HEK293 (cell line): ENCODE results near the gene ACADSB.
A peak's percentile ranks its signal among the peaks of the same experiment; 100 is the strongest.

ENCODE experiments used
- CTCF ChIA-PET: fragments of 350-600 bp; formaldehyde crosslinking; extraction: SDS; loops from one replicate; lab custom pipeline; 2021; ENCODE audit warnings: antibody characterized with exemption; lab: Yijun Ruan, JAX
- POLR2A ChIA-PET: fragments of 300-600 bp; formaldehyde crosslinking; extraction: SDS; loops from one replicate; lab custom pipeline; 2020; ENCODE audit warnings: antibody characterized with exemption, inconsistent platforms; lab: Yijun Ruan, JAX
- H3K27ac ChIP-seq: fragments of 200-500 bp; sonication (Bioruptor generic); 2 replicates; pipeline ENCODE4 v1.5.1; 2014; ENCODE audit warnings: low read depth, low read length, control low read depth, inconsistent platforms; ENCODE audit errors: extremely low read depth
- H3K36me3 ChIP-seq, 2 experiments: fragments of 200-500 bp in 1 of 2; sonication (Bioruptor generic) in 1 of 2; 1 replicate in 1 of 2; 2 replicates in 1 of 2; pipeline ENCODE4 v1.5.1; 2014 to 2017; ENCODE audit warnings: inconsistent platforms in 2 of 2, low read length in 2 of 2; ENCODE audit not compliant: control insufficient read depth in 2 of 2, insufficient read depth in 1 of 2
- H3K4me1 ChIP-seq: fragments of 200-500 bp; sonication (Bioruptor generic); 2 replicates; pipeline ENCODE4 v1.5.1; 2014; ENCODE audit warnings: mild to moderate bottlenecking, low read length, inconsistent platforms; ENCODE audit not compliant: control insufficient read depth, insufficient read depth
- H3K4me3 ChIP-seq: 2 replicates; pipeline ENCODE4 v1.5.1; 2011; ENCODE audit warnings: low read depth, mild to moderate bottlenecking, control low read depth, low read length, moderate library complexity
- H3K9me3 ChIP-seq: fragments of 200-500 bp; sonication (Bioruptor generic); 2 replicates; pipeline ENCODE4 v1.5.1; 2014; ENCODE audit warnings: low read depth, low read length, inconsistent platforms; ENCODE audit not compliant: control insufficient read depth, insufficient read depth
- YY2 ChIP-seq: fragments of 450-650 bp; formaldehyde crosslinking; IDR thresholded peaks from 2 replicates; pipeline ENCODE4 v1.5.1; 2016; ENCODE audit warnings: missing biosample characterization, missing genetic modification characterization
- ZIC2 ChIP-seq: fragments of 450-650 bp; formaldehyde crosslinking; IDR thresholded peaks from 2 replicates; pipeline ENCODE4 v1.5.1; 2016; ENCODE audit warnings: missing biosample characterization, missing genetic modification characterization
- ZNF335 ChIP-seq: fragments of 450-650 bp; formaldehyde crosslinking; conservative IDR thresholded peaks from 2 replicates; pipeline ENCODE4 v1.5.1; 2016; ENCODE audit warnings: missing biosample characterization, missing genetic modification characterization

ACADSB gene

GRCh38 chr10:123102673-123103072, 93.9 kb downstream of the ACADSB start:
- POLR2A ChIA-PET, result no interaction called here

GRCh38 chr10:123103944-123104343, 95.1 kb downstream of the ACADSB start:
- H3K9me3 ChIP-seq, result no peaks in the 10 kb centered on the region
- TF ChIP-seq YY2 (tag by site-specific recombination), result no peak
- ChIA-PET POLR2A (no interaction called here), CTCF (interaction anchor here (0.7 kb wide), 1 partner anchor 28 kb away, joined by 3 read pairs; no protein-coding TSS in a partner anchor)
- no peak overlapping the region for H3K4me3 ChIP-seq
- H3K36me3 ChIP-seq, result no peaks in the 10 kb centered on the region
- H3K4me1 ChIP-seq, result no peaks in the 10 kb centered on the region
- H3K27ac ChIP-seq, result no peak overlapping the region

More at GRCh38 chr10:123102673-123103072, 93.9 kb downstream of the ACADSB start:
- H3K4me1 ChIP-seq, result no peaks in the 10 kb centered on the region
- CTCF ChIA-PET, result interaction anchor here (0.8 to 1.6 kb wide), 2 partner anchors 23 to 30 kb away, joined by 3 read pairs; no protein-coding TSS in a partner anchor
- no peak overlapping the region for H3K27ac ChIP-seq
- TF ChIP-seq ZNF335 (tag by site-specific recombination), result no peak
- peak; percentile 67 for TF ChIP-seq ZIC2 (tag by site-specific recombination)
- H3K9me3 ChIP-seq, result no peaks in the 10 kb centered on the region
- H3K36me3 ChIP-seq, result no peaks in the 10 kb centered on the region
- no peak overlapping the region for H3K4me3 ChIP-seq
